ENCODE data around the gene ZNF853.
"Not testable (repeated sequence)": the region's sequence is repeated elsewhere in the genome, so short reads cannot be mapped to it uniquely, and the experiment has no call there.

- TF ChIP-seq CTCF (conservative IDR thresholded peaks at IDR 0.05; ENCODE audit: low read length); EZH2phosphoT487 (IDR thresholded peaks at IDR 0.05; ENCODE audit: borderline replicate concordance, low read depth, low read length): not testable (repeated sequence)
These were observed 55.4 kb downstream of the ZNF853 start for GRCh38 chr7:6670851-6671250.

Data from OCI-LY7 (cell line).